Upper lobe of left lung (tissue), 4 donors: ENCODE data around the gene SLC35F3.

Experiments used
- EP300 ChIP-seq, 4 donors: sonication (generic); formaldehyde crosslinking; IDR thresholded peaks; one replicate each; pipeline ENCODE4 v1.5.1; 2017; ENCODE audit warnings: antibody characterized with exemption in 4 of 4, control low read depth in 2 of 4
- TF ChIP-seq, protein P1 (sequence below), 6 experiments: fragments of 450-650 bp in 4 of 6; fragments of 200-600 bp in 2 of 6; sonication (generic) in 2 of 6; IDR thresholded peaks; one replicate each; pipeline ENCODE4 v1.5.1; 2016 to 2019; ENCODE audit warnings: antibody characterized with exemption in 6 of 6

DNA sequence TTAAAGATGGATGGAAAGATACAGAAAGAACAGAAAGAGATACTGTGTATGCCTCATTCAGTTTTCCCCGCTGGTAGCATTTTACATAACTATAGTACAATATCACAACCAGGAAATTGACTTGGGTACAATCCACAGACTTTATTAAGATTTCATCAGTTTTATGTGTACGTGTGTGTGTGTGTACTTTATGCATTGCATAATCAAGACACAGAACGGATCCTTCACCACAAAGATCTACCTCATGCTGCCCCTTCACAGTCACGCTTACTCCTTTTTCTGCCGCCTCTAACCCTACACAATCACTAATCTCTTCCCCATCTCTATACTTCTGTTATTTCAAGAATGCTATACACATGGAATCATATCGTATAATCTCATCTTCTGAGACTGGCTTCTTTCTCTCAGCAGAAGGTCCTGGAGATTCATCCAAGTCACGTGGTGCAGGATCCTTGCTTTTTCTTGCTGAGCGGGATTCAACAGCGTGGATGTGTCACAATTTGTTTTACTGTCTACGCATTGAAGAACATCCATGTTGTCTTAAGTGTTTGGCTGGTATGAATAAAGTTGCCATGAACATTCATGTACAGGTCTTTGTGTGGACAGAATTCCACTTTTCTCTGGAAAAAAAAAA, 76.7 kb downstream of the SLC35F3 start:
- no peak for TF ChIP-seq EP300 (IDR thresholded peaks at IDR 0.05)
- TF ChIP-seq, protein P1, sequence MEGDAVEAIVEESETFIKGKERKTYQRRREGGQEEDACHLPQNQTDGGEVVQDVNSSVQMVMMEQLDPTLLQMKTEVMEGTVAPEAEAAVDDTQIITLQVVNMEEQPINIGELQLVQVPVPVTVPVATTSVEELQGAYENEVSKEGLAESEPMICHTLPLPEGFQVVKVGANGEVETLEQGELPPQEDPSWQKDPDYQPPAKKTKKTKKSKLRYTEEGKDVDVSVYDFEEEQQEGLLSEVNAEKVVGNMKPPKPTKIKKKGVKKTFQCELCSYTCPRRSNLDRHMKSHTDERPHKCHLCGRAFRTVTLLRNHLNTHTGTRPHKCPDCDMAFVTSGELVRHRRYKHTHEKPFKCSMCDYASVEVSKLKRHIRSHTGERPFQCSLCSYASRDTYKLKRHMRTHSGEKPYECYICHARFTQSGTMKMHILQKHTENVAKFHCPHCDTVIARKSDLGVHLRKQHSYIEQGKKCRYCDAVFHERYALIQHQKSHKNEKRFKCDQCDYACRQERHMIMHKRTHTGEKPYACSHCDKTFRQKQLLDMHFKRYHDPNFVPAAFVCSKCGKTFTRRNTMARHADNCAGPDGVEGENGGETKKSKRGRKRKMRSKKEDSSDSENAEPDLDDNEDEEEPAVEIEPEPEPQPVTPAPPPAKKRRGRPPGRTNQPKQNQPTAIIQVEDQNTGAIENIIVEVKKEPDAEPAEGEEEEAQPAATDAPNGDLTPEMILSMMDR (IDR thresholded peaks at IDR 0.05): no peak
